ENCODE results near the gene GATB.

Gene GATB

GRCh38 chr4:151694961-151695720, 65.7 kb downstream of the GATB start:
- DNase-seq = no peak

- no peak for DNase-seq
These were observed 67.8 kb downstream of the GATB start for GRCh38 chr4:151692821-151693673.

- no peak for DNase-seq
These were observed 68.4 kb downstream of the GATB start for GRCh38 chr4:151692443-151692782.

- DNase-seq = no peak
These were observed 69.0 kb downstream of the GATB start for GRCh38 chr4:151691639-151692442.

- no peak for DNase-seq
These were observed 69.9 kb downstream of the GATB start for GRCh38 chr4:151690876-151691275.

- no peak for DNase-seq
These were observed 70.5 kb downstream of the GATB start for GRCh38 chr4:151690164-151690870.

GRCh38 chr4:151689211-151689991, 71.4 kb downstream of the GATB start:
- no peak for DNase-seq

GRCh38 chr4:151688785-151689043, 72.1 kb downstream of the GATB start:
- DNase-seq = no peak

GRCh38 chr4:151688003-151688784, 72.6 kb downstream of the GATB start:
- DNase-seq = no peak

GRCh38 chr4:151687021-151687640, 73.7 kb downstream of the GATB start:
- DNase-seq = no peak

- DNase-seq = no peak
These were observed 75.5 kb downstream of the GATB start for GRCh38 chr4:151685303-151685702.

- no peak for DNase-seq
These were observed 79.7 kb downstream of the GATB start for GRCh38 chr4:151681085-151681484.

GRCh38 chr4:151679231-151679630, 81.6 kb downstream of the GATB start:
- no peak for DNase-seq

- no peak for DNase-seq
These were observed 82.5 kb downstream of the GATB start for GRCh38 chr4:151678048-151678872.

- DNase-seq = no peak
These were observed 83.6 kb downstream of the GATB start for GRCh38 chr4:151677193-151677592.

GRCh38 chr4:151676301-151676700, 84.5 kb downstream of the GATB start:
- DNase-seq = no peak

- DNase-seq = no peak
These were observed 85.3 kb downstream of the GATB start for GRCh38 chr4:151675411-151675971.

- no peak for DNase-seq
These were observed 85.9 kb downstream of the GATB start for GRCh38 chr4:151674804-151675391.

GRCh38 chr4:151673908-151674520, 86.8 kb downstream of the GATB start:
- DNase-seq = no peak
